ENCODE data around the gene INTS6L.

Gene INTS6L

DNA sequence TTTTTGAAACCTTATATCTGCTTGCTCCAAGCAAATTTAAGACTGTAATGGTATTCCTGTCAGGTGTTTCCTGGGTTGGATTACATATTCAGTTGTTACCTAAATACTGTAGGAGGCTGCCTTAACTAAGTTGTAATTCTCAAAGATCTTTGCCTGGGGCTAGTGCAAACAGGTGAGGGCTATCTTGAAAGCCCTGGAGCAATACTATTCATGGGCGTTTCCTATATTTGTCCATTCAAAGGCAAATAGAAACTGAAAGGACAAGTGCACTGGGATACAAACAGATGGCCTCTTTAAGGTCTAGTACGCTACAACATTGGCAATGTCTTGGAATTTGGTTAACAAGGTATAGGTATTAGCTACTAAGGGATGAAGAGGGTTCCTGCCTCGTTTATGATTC lies 108.9 kb downstream of the INTS6L start:
- H2BK120ac ChIP-seq (ENCODE audit: low read depth, low read length), result no peak overlapping the region
- H3K27ac ChIP-seq (ENCODE audit: low read depth, low read length), result no peak overlapping the region
- H3K4ac ChIP-seq (ENCODE audit: low read depth, low read length), result no peak overlapping the region

More for the DNA sequence above, 108.9 kb downstream of the INTS6L start:
- H4K8ac ChIP-seq (ENCODE audit: low read depth, low read length), result no peak overlapping the region
- H3K18ac ChIP-seq (ENCODE audit: low read length), result no peak overlapping the region
- no peak for DNase-seq
- H3K23ac ChIP-seq (ENCODE audit: low read length), result no peak overlapping the region
- H3K56ac ChIP-seq (ENCODE audit: low read length), result no peak overlapping the region
- no CpG with 5 or more reads among the region's 3 CpGs for WGBS (ENCODE audit: extremely low coverage, insufficient coverage, low lambda C conversion rate)
- H3K4me3 ChIP-seq (ENCODE audit: low read length), result no peak overlapping the region
- H3K4me2 ChIP-seq (ENCODE audit: low read length), result no peak overlapping the region
- H3K27me3 ChIP-seq (ENCODE audit: insufficient read depth, low read length, poor library complexity), result no peaks in the 10 kb centered on the region
- H2AK5ac ChIP-seq (ENCODE audit: low read length), result no peak overlapping the region
- no peak overlapping the region for H2BK15ac ChIP-seq (replicated peaks; ENCODE audit: low read depth)
- no peak overlapping the region for H2BK5ac ChIP-seq (ENCODE audit: low read length)
- H3K9ac ChIP-seq (ENCODE audit: low read length), result no peak overlapping the region
- H3K4me1 ChIP-seq (ENCODE audit: control insufficient read depth, low read depth, low read length), result no peaks in the 10 kb centered on the region
- no peaks in the 10 kb centered on the region for H3K79me1 ChIP-seq (ENCODE audit: low read length)
- no peaks in the 10 kb centered on the region for H3K79me2 ChIP-seq (ENCODE audit: control insufficient read depth, insufficient read depth, low read length)
- no peaks in the 10 kb centered on the region for H3K36me3 ChIP-seq (ENCODE audit: control insufficient read depth, insufficient read depth, low read length)
- H4K5ac ChIP-seq (ENCODE audit: low read length), result no peak overlapping the region
